Body of pancreas (tissue), 4 donors: Measurements from ENCODE around the gene PDE7B. TPM values are rescaled to one million over a fixed set of nuclear protein-coding genes. Genes with fewer than 3 reads are reported as not detected.

Experiments used
- ATAC-seq: fragments of 150-250 bp; one replicate; pipeline ENCODE4 v1.9.1; 2016
- DNase-seq, 4 donors: peaks; one replicate each; pipeline ENCODE4 v3.0.0-alpha.2; 2019
- H3K27ac ChIP-seq, 4 donors: fragments of 200-600 bp; sonication (generic); 1 replicate in 3 of 4; 2 replicates in 1 of 4; pipeline versions ENCODE4 v1.5.1 to v1.6.1; 2016 to 2019; ENCODE audit warnings: mild to moderate bottlenecking in 1 of 4, mixed read lengths in 1 of 4, moderate library complexity in 1 of 4
- H3K27me3 ChIP-seq, 2 donors: fragments of 200-600 bp; sonication (generic); one replicate each; pipeline ENCODE4 v1.6.0; 2016; ENCODE audit warnings: mild to moderate bottlenecking in 1 of 2
- H3K36me3 ChIP-seq, 2 donors: fragments of 200-600 bp; sonication (generic); replicated peaks in 1 of 2; 2 replicates each; pipeline ENCODE4 v1.5.1; 2016; ENCODE audit warnings: low read depth in 2 of 2; ENCODE audit not compliant: insufficient read depth in 1 of 2
- H3K4me1 ChIP-seq: fragments of 200-600 bp; sonication (generic); one replicate; pipeline ENCODE4 v1.6.0; 2016
- H3K4me3 ChIP-seq, 2 donors: fragments of 200-600 bp; sonication (generic); 1 replicate in 1 of 2; 2 replicates in 1 of 2; pipeline ENCODE4 v1.5.1; 2016 to 2019
- H3K9me3 ChIP-seq, 3 donors: fragments of 200-600 bp; sonication (generic); 1 replicate in 2 of 3; 2 replicates in 1 of 3; pipeline ENCODE4 v1.5.1; 2016
- CTCF ChIP-seq, 7 experiments: fragments of 450-650 bp in 4 of 7; fragments of 200-600 bp in 3 of 7; sonication (generic) in 3 of 7; IDR thresholded peaks; one replicate each; pipeline ENCODE4 v1.5.1; 2016 to 2019; ENCODE audit warnings: antibody characterized with exemption in 7 of 7
- POLR2A ChIP-seq, 3 donors: fragments of 450-650 bp; IDR thresholded peaks; one replicate each; pipeline ENCODE4 v1.6.1; 2016; ENCODE audit warnings: antibody characterized with exemption in 3 of 3, mild to moderate bottlenecking in 2 of 3
- WGBS, 2 donors: methylation state at CpG; one replicate each; pipeline ENCODE4 v1.1.5; 2017; 5-methylcytosine and 5-hydroxymethylcytosine counted together
- intact Hi-C: fragments of 100-400 bp; cut with DNase I; formaldehyde crosslinking; loops from one replicate; pipeline ENCODE4 v1.15.1; 2023
- total RNA-seq, 2 donors: library from RNA; depleted of rRNA; stranded (reverse); fragments of >200 nt; gene quantifications; one replicate each; pipeline ENCODE4 v1.1.0, GENCODE V29; 2016

The PDE7B gene
- total RNA-seq, 2 donors from 2014 or later = 1.0 to 2.3 TPM

- TF ChIP-seq CTCF (IDR thresholded peaks at IDR 0.05) = no peak
- no peak for TF ChIP-seq POLR2A (IDR thresholded peaks at IDR 0.05)
- ATAC-seq (no peak), DNase-seq (no peak)
- H3K27ac ChIP-seq = no peak overlapping the region
- intact Hi-C loops = no loop called here
- no peaks in the 10 kb centered on the region for H3K36me3 ChIP-seq
- no peak overlapping the region for H3K4me3 ChIP-seq
- no peaks in the 10 kb centered on the region for H3K27me3 ChIP-seq
- H3K9me3 ChIP-seq = no peaks in the 10 kb centered on the region
- H3K4me1 ChIP-seq = no peaks in the 10 kb centered on the region
- WGBS, 2 donors = 73 to 80% methylated on average over 1 of the region's 1 CpG
Measured at GRCh38 chr6:135871878-135872277, 20.4 kb downstream of the PDE7B start.

- intact Hi-C loops = no loop called here
- Histone ChIP-seq H3K36me3 (no peaks in the 10 kb centered on the region), H3K9me3 (no peaks in the 10 kb centered on the region), H3K4me1 (no peaks in the 10 kb centered on the region), H3K27me3 (no peaks in the 10 kb centered on the region), H3K4me3 (no peak overlapping the region), H3K27ac (no peak overlapping the region)
- DNase-seq = no peak
- 70 to 77% methylated on average over 2 of the region's 2 CpGs for WGBS, 2 donors
- ATAC-seq = no peak
- TF ChIP-seq CTCF (IDR thresholded peaks at IDR 0.05) (no peak), POLR2A (IDR thresholded peaks at IDR 0.05) (no peak)
Measured at GRCh38 chr6:135875446-135875845, 23.9 kb downstream of the PDE7B start.

GRCh38 chr6:135876058-135876457 lies 24.6 kb downstream of the PDE7B start:
- no peak for DNase-seq
- no peak overlapping the region for H3K27ac ChIP-seq
- intact Hi-C loops = no loop called here
- TF ChIP-seq POLR2A (IDR thresholded peaks at IDR 0.05) = no peak
- TF ChIP-seq CTCF (IDR thresholded peaks at IDR 0.05) = no peak
- no peaks in the 10 kb centered on the region for H3K36me3 ChIP-seq
- no peaks in the 10 kb centered on the region for H3K4me1 ChIP-seq
- H3K27me3 ChIP-seq = no peaks in the 10 kb centered on the region
- H3K9me3 ChIP-seq = no peaks in the 10 kb centered on the region
- WGBS, 2 donors = 89 to 90% methylated on average over 4 of the region's 4 CpGs
- no peak for ATAC-seq
- no peak overlapping the region for H3K4me3 ChIP-seq

GRCh38 chr6:135877666-135878065 lies 26.2 kb downstream of the PDE7B start:
- Histone ChIP-seq H3K27ac (no peak overlapping the region), H3K27me3 (no peaks in the 10 kb centered on the region), H3K4me1 (no peaks in the 10 kb centered on the region), H3K4me3 (no peak overlapping the region), H3K9me3 (no peaks in the 10 kb centered on the region), H3K36me3 (no peaks in the 10 kb centered on the region)
- ATAC-seq (no peak), DNase-seq (no peak)
- TF ChIP-seq CTCF (IDR thresholded peaks at IDR 0.05) = no peak
- intact Hi-C loops = no loop called here
- WGBS, 2 donors = 50 to 54% methylated on average over 6 of the region's 6 CpGs

- Histone ChIP-seq H3K36me3 (no peaks in the 10 kb centered on the region), H3K9me3 (no peaks in the 10 kb centered on the region), H3K27me3 (no peaks in the 10 kb centered on the region), H3K4me1 (no peaks in the 10 kb centered on the region), H3K27ac (no peak overlapping the region), H3K4me3 (no peak overlapping the region)
- TF ChIP-seq CTCF (IDR thresholded peaks at IDR 0.05) (no peak), POLR2A (IDR thresholded peaks at IDR 0.05) (no peak)
- ATAC-seq = no peak
- whole genome bisulfite sequencing, 2 donors = 69 to 86% methylated on average over 7 of the region's 7 CpGs
- intact Hi-C loops = no loop called here
- DNase-seq = no peak
Measured at GRCh38 chr6:135880066-135880972, 28.8 kb downstream of the PDE7B start.
